ENCODE results near the gene MB.

MB gene

GRCh38 chr22:35618427-35619223, 1.5 kb upstream of the MB start:
- ATAC-seq, result no peak
- TF ChIP-seq CSRNP3 (CRISPR knock-in tag; IDR thresholded peaks at IDR 0.05) (no peak), TSHZ2 (CRISPR knock-in tag; IDR thresholded peaks at IDR 0.05) (no peak), OSR1 (CRISPR knock-in tag; IDR thresholded peaks at IDR 0.05) (no peak), ZNF565 (CRISPR knock-in tag; conservative IDR thresholded peaks at IDR 0.05; ENCODE audit: low read depth) (no peak), CREB5 (CRISPR knock-in tag; IDR thresholded peaks at IDR 0.05; ENCODE audit: low read depth) (no peak), GLIS3 (CRISPR knock-in tag; IDR thresholded peaks at IDR 0.05) (no peak), ARNTL (CRISPR knock-in tag; IDR thresholded peaks at IDR 0.05; ENCODE audit: borderline replicate concordance, low read depth) (no peak), ZNF70 (CRISPR knock-in tag; IDR thresholded peaks at IDR 0.05) (no peak), SNAI2 (CRISPR knock-in tag; IDR thresholded peaks at IDR 0.05) (no peak), ZFP3 (CRISPR knock-in tag; IDR thresholded peaks at IDR 0.05) (no peak), CSDC2 (CRISPR knock-in tag; IDR thresholded peaks at IDR 0.05) (no peak), TOX (CRISPR knock-in tag; IDR thresholded peaks at IDR 0.05; ENCODE audit: borderline replicate concordance) (no peak), ZFP30 (CRISPR knock-in tag; IDR thresholded peaks at IDR 0.05) (no peak), ZC3H10 (CRISPR knock-in tag; IDR thresholded peaks at IDR 0.05) (no peak), POU6F1 (CRISPR knock-in tag; IDR thresholded peaks at IDR 0.05; ENCODE audit: borderline replicate concordance, low read depth) (no peak)

GRCh38 chr22:35616043-35616442, 1.1 kb downstream of the MB start:
- TF ChIP-seq TSHZ2 (CRISPR knock-in tag; IDR thresholded peaks at IDR 0.05) (no peak), PATZ1 (CRISPR knock-in tag; IDR thresholded peaks at IDR 0.05; ENCODE audit: borderline replicate concordance) (no peak), TCF4 (CRISPR knock-in tag; IDR thresholded peaks at IDR 0.05; ENCODE audit: borderline replicate concordance) (no peak), ARNTL (CRISPR knock-in tag; IDR thresholded peaks at IDR 0.05; ENCODE audit: borderline replicate concordance, low read depth) (no peak), PPARA (CRISPR knock-in tag; IDR thresholded peaks at IDR 0.05; ENCODE audit: borderline replicate concordance) (no peak), ZC3H10 (CRISPR knock-in tag; IDR thresholded peaks at IDR 0.05) (no peak), OSR1 (CRISPR knock-in tag; IDR thresholded peaks at IDR 0.05) (no peak), CREB5 (CRISPR knock-in tag; IDR thresholded peaks at IDR 0.05; ENCODE audit: low read depth) (no peak), SNAI2 (CRISPR knock-in tag; IDR thresholded peaks at IDR 0.05) (no peak)

More at GRCh38 chr22:35616043-35616442, 1.1 kb downstream of the MB start:
- no peak for ATAC-seq

Measured in SK-N-SH treated with all-trans-retinoic acid at 6 μM for 48 hours (cell line).